Epithelial cell of esophagus (primary cell): Measurements from ENCODE around the gene PTRH1.

Experiments used
- DNase-seq: peaks from one replicate; pipeline ENCODE4 v3.0.0; 2010; ENCODE audit warnings: low read depth
- H3K4me3 ChIP-seq: 2 replicates; pipeline ENCODE4 v1.5.1; 2011; ENCODE audit warnings: mild to moderate bottlenecking, low read length, control low read depth
- CTCF ChIP-seq: IDR thresholded peaks from 2 replicates; pipeline ENCODE4 v1.5.1; 2011; ENCODE audit warnings: low read depth, mild to moderate bottlenecking, low read length, control low read depth, inconsistent platforms; ENCODE audit not compliant: insufficient read depth; ENCODE audit errors: missing control alignments

The PTRH1 gene

GRCh38 chr9:127711226-127711701 lies 4.2 kb downstream of the PTRH1 start:
- DNase-seq = no peak
- TF ChIP-seq CTCF = no peak
- H3K4me3 ChIP-seq = no peak overlapping the region

- TF ChIP-seq CTCF = no peak
- H3K4me3 ChIP-seq = no peak overlapping the region
- no peak for DNase-seq
Observed at GRCh38 chr9:127710204-127710783, 5.2 kb downstream of the PTRH1 start.

GRCh38 chr9:127708952-127709587 lies 6.4 kb downstream of the PTRH1 start:
- H3K4me3 ChIP-seq = no peak overlapping the region
- no peak for TF ChIP-seq CTCF
- no peak for DNase-seq

- TF ChIP-seq CTCF = peak; percentile 16
- DNase-seq = peak; percentile 32
- H3K4me3 ChIP-seq = no peak overlapping the region
Observed at GRCh38 chr9:127707766-127708165, 7.7 kb downstream of the PTRH1 start.

GRCh38 chr9:127706836-127707241 lies 8.6 kb downstream of the PTRH1 start, which contains the start of gene CFAP157:
CFAP157 (plus strand) TSS chr9:127706988; CDS start chr9:127707032, 44 bp downstream.
- DNase-seq = peak; percentile 36
- H3K4me3 ChIP-seq = no peak within 1 kb of the TSS
- TF ChIP-seq CTCF = no peak

GRCh38 chr9:127705577-127706379 lies 9.7 kb downstream of the PTRH1 start:
- no peak overlapping the region for H3K4me3 ChIP-seq
- no peak for DNase-seq
- no peak for TF ChIP-seq CTCF
